Jurkat, Clone E6-1 (cell line): ENCODE results near the gene NEK3. TPM values are rescaled to one million over a fixed set of nuclear protein-coding genes. Genes with fewer than 3 reads are reported as not detected.
A peak's percentile ranks its signal among the peaks of the same experiment; 100 is the strongest.
"Not testable (repeated sequence)": the region's sequence is repeated elsewhere in the genome, so short reads cannot be mapped to it uniquely, and the experiment has no call there.

Source experiments
- DNase-seq: peaks from one replicate; pipeline ENCODE4 v3.0.0-alpha.2; 2011; ENCODE audit warnings: low read depth, low spot score
- H3K4me3 ChIP-seq: 2 replicates; pipeline ENCODE4 v1.5.1; 2011; ENCODE audit warnings: mild to moderate bottlenecking, low read length, control low read depth, moderate library complexity
- polyA plus RNA-seq: library from polyadenylated mRNA; unstranded; fragments of >200 nt; gene quantifications from one replicate; pipeline ENCODE4 v1.2.1, GENCODE V29; 2012; ENCODE audit warnings: missing spikeins; ENCODE audit not compliant: insufficient read length, insufficient read depth

The NEK3 gene, protein sequence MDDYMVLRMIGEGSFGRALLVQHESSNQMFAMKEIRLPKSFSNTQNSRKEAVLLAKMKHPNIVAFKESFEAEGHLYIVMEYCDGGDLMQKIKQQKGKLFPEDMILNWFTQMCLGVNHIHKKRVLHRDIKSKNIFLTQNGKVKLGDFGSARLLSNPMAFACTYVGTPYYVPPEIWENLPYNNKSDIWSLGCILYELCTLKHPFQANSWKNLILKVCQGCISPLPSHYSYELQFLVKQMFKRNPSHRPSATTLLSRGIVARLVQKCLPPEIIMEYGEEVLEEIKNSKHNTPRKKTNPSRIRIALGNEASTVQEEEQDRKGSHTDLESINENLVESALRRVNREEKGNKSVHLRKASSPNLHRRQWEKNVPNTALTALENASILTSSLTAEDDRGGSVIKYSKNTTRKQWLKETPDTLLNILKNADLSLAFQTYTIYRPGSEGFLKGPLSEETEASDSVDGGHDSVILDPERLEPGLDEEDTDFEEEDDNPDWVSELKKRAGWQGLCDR
- 7.2 TPM for polyA plus RNA-seq

DNA sequence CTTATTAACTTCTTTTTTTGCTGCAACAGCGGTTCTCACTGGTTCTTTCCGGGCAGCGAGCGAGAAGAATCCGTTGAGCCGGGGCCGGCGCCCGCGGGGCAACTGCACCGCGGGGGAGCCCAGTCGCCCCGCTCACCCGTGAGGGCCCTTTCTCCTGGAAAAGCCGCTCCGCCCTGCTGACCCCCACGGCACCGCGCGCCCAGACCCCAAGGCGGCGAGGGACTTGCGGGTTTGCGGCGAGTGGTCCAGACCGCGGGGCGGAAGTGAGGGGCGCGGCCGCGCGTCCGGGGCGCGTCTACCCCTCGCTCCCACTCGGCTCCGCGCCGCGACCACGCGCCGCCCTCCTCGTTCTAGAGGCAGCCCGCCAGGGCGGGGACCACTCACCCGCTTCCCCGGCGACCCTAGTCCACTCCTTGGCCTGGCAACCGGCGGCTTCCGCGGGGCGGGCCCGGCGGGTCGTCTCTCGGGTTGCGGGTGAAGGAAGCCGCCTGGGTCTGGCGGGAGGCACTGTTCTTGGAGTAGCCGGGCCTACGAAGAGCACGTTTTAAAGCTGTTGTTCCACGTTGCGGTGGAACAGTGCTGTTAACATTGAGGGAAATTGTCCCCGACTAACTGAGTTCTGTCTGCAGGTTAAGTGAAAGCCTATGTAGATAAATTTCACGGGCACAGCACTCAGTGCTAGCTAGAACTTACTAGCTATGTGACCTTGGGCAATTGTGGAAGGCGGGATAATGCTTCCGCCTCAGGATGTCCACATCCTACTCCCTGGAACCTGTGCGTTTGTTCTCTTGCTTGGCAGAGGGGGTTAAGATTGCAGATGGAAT, at the start of gene NEK3:
Gene NEK3, minus strand, starts transcription at position 439 of the 824 bp plus-strand sequence. CDS start 3,406 bp downstream, outside the sequence.
- peak within 1 kb of the TSS; percentile 48 for H3K4me3 ChIP-seq
- DNase-seq, result no peak

DNA sequence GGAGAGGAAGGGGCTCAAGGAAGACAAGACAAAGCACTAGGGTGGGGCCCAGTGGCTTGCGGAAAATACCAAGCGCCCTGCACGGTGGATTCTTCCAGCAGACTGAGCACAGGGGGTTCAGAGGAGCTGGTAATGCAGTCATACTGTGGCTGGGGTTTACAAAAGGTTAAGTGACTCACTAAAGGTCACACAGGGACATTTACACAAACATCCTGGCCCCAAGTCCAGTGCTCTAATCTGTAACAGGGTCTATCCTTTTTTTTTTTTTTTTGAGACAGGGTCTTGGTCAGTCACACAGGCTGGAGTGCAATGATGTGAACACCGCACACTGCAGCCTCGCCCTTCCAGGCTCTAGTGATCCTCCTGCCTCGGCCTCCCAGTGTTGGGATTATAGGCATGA, 49.0 kb upstream of the NEK3 start:
- DNase-seq, H3K4me3 ChIP-seq: not testable (repeated sequence)

DNA sequence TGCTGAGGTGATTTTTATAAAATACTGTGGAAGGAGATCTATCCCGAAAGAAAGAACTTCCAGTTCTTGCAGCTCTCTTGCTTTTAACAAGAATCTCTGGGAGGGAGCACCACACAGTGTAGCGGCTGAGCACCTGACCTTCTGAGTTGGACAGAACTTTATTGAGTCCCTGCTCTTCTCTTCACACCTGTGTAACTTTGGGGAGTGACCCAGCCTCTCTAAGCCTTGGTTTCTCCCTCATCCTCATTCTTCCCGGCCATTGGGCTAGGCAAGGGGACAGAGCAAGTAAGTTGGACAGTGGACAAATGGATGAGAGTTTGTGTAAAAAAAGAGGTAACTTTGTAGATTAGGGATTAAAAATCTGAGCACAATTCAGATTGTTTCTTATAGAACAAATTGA, 48.5 kb upstream of the NEK3 start:
- not testable (repeated sequence) for H3K4me3 ChIP-seq, DNase-seq

DNA sequence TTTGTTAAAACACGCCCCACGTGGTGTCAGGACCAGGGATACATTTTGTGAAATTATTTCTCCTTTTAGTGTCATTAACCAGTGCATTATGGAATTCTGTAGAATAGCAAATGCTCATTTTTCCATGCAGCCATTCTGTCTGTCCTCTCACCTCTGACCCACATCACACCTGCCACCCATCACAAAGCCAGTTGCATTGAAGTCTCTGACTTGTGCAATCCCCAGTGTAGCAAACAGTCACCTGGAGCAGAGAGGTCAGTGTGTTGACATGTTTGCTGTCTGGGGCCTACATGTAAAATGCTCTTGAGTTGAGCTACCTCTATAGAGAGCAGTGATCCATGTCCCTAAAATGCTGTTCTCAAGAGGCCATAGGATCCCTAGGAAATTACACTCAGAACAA, 47.9 kb upstream of the NEK3 start:
- not testable (repeated sequence) for DNase-seq, H3K4me3 ChIP-seq

DNA sequence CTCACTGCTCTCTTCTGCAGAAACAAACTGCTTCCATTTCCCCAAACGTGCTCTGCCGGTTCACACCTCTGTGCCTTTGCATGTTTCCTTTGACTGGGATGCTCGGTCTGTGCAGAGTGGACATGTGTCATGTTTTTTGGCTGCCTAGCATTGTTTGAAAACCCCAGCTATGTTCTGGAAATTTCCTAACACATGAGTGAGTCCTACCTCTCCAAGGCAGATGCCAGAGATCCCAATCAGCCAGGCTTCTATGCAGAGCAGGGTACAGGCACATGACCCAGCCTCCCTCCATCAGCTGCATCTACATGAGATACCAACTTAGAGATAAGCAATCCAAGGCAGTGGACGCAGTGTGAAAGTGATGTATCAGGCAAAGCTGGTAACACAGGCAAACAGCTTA, 45.1 kb upstream of the NEK3 start:
- not testable (repeated sequence) for H3K4me3 ChIP-seq, DNase-seq

DNA sequence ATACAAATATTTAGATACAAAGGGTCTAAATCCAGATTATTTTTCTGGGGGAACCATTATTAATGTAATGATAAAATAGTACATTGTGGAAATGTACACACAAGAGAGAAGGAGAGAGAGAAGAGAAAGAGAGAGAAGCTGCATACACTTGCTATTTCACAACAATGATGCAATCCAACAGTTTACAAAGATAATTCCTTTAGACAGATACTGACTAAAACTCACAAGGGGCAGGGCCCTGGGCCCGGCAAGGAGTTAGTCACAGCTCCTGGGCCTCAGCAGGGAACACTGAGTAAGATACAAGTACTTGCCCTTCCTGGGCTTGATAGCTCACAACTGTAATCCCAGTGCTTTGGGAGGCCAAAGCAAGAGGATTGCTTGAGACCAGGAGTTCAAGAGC, 44.5 kb upstream of the NEK3 start:
- not testable (repeated sequence) for DNase-seq

DNA sequence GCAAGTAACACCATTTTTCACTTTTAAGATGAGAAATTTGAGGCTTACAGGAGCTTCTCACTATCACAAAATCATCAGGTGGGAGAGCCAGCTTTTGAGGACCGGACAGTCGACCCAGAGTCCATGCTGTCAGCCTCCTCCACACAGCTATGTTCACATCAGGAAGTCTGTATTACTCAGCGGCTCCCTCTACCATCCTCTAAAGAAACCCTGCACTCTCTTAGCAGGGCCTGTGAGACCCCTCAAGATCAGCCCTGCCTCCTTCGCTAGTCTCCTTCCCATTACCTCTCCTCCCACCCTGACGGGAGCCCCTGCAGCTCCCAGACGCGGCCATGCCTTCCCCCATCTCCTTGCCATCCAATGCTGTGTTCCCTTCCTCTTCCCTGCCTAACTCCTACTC, 43.1 kb upstream of the NEK3 start:
- not testable (repeated sequence) for H3K4me3 ChIP-seq, DNase-seq

More for the DNA sequence above, 44.5 kb upstream of the NEK3 start:
- not testable (repeated sequence) for H3K4me3 ChIP-seq

DNA sequence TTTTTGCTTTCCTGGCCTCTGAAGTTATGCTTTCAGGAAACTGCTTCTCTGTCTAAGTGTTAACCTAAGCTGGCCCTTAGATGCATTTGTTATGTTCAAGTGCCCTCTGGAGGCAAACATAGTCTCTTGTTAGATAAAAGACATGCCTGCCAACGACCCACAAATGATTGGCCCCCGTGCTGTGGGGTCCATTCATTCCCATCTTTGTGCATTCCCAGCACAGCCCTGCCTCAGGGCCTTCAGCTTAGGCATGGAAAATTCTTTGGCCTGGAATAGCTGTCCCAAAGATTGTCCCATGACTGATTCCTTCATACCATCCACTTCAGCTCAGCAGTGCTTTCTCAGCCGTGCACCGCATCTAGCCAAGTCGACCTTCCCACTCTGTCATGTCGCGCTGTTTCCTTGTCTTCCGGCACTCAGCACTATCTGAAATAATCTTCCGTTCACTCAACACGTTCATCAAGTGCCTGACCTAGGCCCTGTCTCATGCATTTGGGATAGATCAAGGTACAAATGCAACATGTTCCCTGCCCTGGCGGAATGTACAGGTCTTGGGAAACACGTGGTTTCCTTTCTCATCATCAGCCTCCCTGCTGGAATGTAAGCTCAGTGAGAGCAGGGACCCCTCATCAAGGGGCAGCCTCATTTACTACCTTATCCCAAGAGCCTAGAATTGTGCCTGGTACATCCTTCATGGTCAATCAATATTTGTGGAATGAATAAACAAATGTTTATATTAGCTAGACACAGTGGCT, 42.2 kb upstream of the NEK3 start:
- DNase-seq, result peak; percentile 73
- H3K4me3 ChIP-seq, result not testable (repeated sequence)

DNA sequence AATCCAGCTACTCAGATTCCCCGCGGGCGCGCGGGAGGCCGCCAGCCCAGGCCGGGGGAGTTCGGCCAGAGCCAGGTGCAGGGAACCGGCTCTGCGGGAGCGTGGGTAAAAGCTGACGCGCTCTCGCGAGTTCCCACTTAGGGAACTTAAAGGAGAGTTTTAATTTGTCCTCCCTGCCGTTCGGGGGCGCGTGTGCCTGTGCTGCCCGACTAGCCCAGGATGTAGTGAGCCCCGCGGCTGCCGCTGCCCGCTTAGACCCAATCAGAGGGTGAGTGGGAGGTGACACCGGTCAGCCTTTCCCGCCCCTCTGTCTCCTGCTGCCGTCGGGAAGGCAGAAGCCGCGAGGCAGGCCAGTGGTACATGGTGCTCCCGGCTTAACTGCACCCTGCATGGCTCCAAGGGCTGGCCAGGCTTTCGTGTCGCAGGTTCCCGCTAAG, 36.0 kb upstream of the NEK3 start:
- DNase-seq, result no peak

DNA sequence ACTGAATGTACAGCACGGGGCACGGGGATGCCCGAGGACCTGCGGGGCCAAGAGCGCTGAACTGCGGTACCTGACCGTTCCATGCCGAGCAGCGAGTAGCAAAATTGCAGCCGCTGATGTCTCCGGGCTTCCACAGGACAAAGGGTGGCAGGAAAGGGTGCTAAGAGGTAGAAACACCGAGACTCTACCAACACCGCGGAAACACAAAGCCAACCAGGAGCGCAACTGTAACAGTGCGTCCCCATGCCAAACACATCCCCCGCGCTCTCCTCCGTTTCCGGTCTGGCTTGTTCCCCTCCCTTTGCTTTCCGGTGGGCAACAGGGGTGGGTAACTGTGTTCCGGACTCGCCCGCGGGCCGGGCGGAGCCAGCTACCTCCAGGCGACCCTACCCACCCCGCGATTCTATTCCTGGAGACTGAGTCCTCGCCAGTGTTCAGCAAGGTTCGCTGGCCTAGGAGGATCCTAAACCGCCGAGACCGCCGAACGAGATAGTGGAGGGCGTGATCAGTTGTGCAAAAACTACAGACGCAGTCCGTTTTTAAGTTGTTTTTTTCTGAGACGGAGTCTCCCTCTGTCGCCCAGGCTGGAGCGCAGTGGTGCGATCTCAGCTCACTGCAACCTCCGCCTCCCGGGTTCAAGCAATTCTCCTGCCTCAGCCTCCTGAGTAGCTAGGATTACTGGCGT, 34.9 kb upstream of the NEK3 start:
- H3K4me3 ChIP-seq, result peak overlapping the region; percentile 95
- peak; percentile 89 for DNase-seq

More for the DNA sequence above, 36.0 kb upstream of the NEK3 start:
- H3K4me3 ChIP-seq, result no peak overlapping the region

DNA sequence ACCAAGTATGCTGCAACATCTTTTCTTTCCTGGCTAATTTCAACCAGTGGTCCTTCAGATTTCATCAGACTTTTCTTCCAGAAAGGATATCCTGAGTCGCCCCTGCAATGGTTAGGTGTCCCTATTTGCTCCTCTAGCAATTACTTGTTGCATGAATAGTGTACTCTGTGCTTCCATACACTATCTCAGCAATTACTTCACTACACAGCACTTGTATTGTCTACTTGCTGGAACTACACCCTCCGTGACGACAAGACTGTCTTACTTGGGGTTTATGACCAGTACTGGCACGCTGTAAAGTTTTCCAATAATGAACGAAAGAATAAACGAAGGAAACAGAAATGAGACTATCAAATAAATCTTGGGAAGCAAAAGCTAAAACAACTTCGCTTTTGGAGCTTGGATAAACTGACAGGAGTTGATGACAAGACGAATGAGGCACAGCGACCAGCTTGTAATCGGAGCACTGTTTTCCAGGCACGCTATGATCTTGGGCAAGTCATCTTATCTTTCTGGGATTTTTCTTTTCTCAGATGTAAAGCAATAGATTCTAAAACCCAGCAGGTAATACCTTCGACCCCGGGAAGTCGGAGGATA, 34.3 kb upstream of the NEK3 start:
- not testable (repeated sequence) for DNase-seq
- H3K4me3 ChIP-seq, result peak overlapping the region; percentile 95

DNA sequence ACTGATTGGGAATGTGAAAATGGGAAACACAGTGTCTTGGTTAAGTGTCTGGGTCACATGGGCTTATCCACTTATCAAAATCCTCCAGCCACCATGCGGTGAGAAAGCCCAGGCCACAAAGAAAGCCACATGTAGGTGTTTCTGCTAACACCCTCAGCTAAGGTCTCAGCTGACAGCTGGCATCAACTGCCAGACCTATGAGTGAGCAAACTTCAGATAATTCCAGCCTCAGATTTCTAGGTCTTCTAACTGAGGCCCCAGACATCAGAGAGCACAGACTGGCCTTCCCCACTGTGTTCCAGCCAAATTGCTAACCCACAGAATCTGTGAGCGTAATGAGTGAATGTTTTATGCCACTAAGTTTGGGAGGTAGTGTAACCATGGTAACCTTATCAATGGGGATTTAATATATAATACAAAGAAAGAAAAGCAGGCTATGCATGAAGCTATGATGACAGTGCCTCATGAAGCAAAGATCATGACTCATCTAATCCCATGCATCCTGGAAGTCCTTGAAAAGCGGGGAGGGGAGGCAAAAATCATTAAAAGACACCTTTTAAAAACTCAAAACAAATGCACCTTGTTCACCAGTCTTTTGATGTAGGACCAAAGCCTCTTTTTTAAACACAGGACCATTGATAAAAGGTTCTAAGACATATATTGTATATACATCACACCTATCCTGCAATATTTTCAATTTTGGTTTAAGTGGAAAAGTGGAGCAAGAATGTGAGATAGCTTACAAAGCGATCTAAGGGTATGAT, 28.2 kb upstream of the NEK3 start:
- peak; percentile 92 for DNase-seq
- H3K4me3 ChIP-seq, result not testable (repeated sequence)

DNA sequence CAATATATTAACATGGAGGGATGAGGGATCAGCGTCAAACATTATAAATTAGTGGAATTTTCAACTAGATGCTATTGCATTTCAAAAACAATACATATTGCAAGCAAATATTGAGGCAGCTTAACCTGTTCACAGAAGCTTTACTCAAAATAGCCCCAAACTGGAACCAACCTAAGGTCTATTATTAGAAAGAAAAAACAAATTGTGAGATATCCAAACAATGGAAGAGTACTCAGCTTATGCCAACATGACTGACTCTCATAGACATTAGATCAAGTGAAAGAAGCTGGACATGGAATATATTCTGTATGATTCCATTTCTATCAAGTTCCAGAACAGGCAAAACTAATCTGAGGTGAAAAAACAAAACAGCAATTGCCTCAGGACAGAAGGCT, 27.6 kb upstream of the NEK3 start:
- no peak for DNase-seq
- H3K4me3 ChIP-seq, result no peak overlapping the region

DNA sequence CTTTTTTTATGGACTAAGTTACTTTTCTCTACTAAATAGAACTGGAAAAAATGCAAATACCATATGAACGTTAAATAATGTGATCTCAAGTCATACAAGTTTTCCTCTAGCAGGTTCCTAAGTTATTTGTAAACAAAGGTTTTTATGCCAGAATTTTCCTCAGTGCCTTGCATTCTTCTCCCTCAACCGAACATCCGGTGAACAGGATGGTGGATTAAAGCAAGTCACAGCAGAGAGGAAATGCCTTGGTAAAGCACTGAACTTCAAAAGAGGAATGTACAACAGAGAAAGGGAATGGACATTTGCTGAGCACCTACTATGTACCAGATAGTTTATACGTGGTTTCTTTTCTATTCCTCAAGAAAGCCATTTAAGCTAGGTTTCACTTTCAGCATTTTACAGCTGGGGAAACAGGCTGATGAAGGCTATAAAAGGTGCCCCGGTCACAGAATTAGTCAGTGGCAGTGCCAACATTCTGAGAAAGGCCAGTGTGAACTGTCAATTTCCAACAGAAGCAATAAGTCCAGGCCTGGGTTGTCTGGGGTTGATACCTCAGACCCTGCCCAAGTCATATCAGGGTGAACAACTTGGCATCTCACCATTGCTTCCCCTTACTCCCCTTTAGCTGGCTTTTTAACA, 22.0 kb upstream of the NEK3 start:
- not testable (repeated sequence) for DNase-seq, H3K4me3 ChIP-seq

DNA sequence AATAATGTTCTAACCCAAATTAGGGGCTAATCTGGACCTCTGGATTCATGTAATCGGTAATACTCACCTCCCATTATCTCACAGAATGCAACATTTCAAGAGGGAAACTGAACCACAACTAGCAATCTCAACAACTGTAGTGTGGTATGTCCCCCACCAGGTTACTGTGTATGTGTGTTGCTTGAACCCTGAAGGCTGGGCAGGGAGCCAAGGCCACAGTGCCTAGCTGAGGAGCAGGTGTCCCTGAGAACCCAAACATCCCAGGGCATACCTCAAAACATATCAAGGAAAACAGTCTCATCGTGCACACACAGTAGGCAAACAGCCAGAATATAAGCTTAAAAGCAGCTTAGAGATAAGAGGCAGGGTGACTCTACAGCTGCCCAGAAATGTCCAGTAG, 20.5 kb upstream of the NEK3 start:
- H3K4me3 ChIP-seq, result no peak overlapping the region
- peak; percentile 56 for DNase-seq

DNA sequence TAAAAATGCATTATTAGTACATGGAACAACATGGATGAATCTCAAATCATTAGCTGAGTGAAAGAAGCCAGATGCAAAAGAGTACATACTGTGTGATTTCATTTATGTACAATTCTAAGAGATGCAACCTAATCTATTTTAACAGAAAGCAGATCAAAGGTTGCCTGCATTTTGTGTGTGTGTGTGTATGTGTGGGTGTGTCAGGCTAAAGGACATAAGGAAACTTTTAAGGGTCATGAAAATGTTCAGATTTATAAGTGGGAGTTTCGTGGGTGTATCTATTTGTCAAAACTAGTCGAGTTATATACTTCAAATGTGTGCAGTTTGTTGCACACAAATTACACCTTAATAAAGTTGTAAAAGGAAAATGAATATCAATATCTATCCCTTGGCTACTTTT, 17.9 kb upstream of the NEK3 start:
- DNase-seq, result no peak
- H3K4me3 ChIP-seq, result no peak overlapping the region

DNA sequence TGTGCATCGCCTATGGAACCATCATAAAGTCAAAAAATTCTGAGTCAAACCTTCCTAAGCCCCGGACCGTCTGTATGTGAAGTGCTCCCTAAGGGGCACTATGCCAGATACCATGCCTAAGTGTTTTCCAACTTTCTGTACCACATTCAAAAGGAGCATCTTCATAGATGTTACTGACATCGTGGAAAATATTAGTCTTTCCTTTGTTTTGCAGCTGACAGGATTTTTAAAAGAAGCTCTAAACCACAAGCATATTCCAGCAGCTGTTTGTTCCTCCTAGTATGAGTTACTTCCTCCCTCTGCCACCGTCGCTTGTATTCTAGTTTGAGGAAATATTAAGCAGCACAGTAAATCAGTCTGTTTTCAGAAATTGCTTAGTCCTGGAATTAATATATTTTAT, 14.6 kb upstream of the NEK3 start:
- DNase-seq, H3K4me3 ChIP-seq: not testable (repeated sequence)
